ENCODE measurements around the gene XXYLT1. TPM values are rescaled to one million over a fixed set of nuclear protein-coding genes. Genes with fewer than 3 reads are reported as not detected.
"Not testable (repeated sequence)": the region's sequence is repeated elsewhere in the genome, so short reads cannot be mapped to it uniquely, and the experiment has no call there.

The XXYLT1 gene
- polyA plus RNA-seq, 5 donors: 23.6 to 31.7 (median 25.0) TPM

DNA sequence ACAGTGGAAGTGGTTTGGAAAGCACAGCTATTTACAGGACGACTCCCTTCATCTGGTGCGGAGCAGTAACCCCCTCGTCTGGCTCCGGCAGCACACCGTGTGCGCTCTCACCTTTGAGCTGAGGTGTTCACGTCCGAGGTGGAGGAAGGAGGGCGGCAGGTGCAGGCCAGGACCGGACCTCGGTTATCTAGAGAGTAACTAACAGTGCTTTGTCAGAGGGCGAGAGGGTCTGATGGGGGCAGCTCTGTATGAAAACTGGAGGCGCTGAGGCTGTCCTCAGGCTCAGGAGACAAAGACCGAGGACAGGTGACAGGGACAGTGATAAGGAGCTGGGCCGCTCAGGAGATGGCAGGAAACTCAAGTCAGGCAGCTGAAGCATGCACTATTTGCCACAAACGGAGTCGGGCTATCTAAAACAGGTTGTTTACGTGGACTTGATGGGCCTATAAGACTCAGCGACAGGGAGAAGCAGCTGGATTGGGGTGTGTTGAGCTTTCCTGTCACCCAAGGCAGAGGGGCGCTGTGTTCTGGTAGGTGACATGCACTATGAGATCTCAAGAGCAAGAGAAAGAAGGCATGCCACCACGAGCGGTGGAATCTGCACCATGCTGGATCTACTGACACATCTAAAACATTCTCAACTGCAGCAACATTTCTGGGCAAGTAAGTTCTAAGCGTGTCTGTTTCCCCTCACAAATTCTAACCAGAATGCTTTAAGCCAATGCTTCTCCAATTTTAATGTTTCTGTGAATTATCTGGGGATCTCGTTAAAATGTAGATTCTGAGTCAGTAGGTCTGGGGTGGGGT is 155.2 kb downstream of the XXYLT1 start:
- DNase-seq: no peak

DNA sequence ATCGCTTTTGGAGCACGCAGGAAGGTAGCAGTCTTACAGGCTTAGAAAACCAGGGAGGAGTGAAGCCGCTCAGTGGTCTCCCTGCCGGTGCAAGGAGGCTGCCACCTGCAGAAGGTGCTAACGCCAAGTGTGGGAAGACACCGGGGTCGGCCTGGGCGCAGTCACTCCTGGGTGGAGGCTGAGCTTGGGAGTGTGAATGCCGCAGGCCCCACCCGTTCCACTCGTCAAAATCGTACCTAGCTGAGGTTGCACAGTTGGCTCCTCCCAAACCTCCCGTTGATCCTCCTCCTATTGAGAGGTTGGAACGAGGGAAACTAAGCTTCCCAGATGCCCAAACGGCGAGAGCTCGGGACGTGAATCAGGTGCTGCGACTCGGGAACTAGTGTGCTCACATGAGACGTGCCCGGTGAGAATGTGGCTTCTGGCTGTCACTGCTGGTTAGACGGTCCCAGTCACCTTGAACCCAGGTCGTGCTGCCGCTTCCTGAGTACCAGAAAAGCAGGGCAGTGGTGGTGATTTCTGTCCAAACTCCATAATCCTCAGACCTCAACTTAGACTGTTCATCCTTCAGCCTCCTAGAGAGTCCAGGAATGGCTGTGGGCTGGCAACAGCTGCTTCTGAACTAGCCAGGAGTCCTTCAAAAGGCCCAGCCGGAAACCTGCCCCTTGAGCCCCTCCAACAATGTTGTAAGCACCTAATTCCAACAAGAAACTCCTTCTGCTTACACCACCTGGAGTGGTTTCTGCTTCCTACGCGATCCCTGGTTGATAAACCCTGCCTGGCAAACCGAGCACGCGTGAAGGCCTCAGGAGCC is 156.0 kb downstream of the XXYLT1 start:
- peak in 1 of 2 donors; percentile 46 for DNase-seq

DNA sequence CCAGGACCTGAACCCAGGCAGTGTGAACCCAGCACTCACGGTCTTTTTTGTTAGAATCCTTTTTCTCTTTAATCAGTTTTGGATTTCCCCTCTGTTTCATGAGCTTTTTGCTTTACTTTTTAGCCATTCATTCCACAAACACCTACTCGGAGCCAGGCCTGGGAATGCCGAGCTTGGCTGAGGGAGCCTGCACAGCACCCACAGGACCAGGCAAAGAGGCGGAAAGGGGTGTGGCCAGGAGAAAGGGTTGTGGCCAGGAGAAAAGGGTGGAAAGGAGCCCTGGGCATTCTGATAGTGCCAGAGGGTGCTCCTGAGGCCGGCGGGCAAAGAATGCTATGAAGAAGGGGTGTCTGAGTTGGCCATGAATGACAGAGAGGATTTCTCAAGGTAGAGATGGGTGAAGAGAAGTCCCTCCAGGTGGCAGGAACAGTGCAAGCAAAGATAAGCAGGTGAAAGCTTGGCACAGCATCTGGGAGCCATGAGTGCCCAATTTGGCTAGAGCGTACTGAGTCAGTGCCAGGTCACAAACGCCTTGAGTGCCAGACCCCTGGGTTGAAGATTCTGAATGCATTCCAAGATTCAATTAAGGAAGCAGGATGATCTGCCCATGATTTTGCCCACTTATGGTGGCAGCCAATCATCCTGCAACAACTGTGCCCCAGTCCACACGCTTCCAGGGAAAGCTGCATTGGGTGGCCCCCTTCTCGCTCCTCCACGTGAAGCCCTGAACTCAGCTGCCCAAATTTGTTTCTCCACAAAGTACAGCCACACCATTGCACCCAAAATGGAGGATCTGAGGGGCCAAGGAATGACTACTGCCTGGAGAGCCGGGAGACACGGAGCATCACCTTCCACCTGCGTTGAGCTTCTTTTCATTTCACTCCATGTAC is 157.2 kb downstream of the XXYLT1 start:
- DNase-seq: no peak

DNA sequence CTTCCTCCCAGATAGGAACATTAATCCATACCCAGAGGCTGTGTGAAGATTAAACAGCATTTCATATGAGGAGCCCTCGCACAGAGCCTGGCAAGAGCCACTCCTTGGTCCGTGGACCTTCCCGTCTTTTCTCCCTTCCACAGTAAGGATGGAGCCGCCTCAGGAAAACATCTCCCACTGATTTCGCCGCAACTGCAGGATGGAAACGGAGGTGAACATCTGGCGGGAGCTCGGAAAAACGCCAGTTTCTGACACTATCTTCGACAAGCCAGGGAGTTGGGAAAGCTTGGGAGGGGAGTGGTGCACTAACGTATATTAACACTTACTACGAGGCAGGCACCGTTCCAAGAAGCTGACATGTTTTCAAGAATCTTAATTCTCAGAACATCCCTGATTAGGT is 157.9 kb downstream of the XXYLT1 start:
- no peak for DNase-seq

DNA sequence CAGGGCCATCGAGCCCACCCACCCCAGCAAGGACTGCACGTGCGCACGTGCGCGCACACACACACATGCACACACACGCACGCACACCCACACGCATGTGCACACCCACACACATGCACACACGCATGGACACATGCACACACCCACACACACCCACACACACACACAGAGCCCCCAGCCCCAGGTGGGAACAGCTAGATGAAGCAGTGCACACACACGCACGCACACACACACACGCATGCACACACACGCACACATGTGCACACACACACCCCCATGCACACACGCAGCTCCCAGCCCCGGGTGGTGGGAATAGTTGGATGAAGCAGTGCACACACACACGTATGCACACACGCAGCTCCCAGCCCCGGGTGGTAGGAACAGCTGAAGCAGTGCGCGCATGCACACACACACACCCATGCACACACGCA is 158.6 kb downstream of the XXYLT1 start:
- no peak for DNase-seq

DNA sequence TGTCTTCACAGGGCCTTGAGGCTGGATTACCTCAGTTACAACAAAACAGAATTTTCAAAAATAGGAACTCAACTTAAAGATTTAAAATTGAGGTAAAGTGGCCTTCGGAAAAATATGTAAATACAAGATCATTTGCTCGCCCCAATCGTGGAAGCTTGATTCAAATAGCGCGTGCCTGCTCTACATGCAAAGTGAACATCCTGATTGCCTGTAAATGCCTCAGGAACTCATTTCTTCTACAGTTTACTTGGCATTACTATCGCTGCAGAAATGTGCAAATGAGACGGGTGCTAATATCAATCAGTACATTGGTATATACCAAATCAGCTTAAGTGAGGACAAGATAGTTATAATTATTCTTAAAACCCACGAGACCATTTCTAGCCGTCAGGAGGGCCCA is 159.2 kb downstream of the XXYLT1 start:
- no peak for DNase-seq

DNA sequence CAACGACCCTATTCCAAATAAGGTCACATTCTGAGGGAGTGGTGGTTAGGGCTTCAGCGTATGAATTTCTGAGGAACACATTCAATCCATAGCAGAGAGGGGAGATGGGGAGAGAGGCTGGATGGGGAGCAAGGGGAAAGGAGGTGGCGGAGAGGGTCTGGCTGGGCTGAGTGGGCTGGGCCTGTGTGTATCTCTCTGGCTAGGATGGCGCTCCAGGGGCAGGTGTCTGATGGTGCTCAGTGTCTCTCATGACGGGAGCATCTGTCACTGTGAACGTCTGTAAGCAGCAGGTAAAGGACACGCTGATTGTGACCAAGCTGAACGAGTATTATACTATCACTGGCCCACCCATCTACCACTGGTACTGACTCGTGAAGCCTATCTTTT is 159.6 kb downstream of the XXYLT1 start:
- no peak for DNase-seq

DNA sequence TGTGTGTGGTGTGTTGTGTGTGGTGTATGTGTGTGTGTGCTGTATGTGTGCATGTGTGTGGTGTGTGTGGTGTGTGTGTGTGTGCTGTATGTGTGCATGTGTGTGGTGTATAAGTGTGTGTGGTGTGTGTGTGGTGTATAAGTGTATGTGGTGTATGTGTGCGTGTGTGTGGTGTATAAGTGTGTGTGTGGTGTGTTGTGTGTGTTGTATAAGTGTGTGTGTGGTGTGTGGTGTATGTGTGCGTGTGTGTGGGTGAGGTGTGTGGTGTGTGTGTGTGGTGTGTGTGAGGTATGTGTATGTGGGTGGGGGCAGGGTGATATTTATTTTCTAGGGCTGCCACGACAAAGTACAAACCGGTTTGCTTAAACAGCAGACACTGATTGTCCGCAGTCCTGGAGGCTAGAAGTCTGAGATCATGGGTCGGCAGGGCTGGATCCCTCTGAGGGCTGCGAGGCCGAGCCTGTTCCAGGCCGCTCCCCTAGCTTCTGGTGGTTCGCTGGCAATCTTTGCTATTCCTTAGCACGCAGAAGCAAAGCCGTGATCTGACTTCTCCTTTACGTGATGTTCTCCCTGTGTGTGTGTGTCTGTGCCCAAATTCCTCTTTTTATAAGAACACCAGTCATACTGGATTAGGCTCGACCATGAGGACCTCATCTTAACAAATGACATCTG is 160.2 kb downstream of the XXYLT1 start:
- DNase-seq: no peak

DNA sequence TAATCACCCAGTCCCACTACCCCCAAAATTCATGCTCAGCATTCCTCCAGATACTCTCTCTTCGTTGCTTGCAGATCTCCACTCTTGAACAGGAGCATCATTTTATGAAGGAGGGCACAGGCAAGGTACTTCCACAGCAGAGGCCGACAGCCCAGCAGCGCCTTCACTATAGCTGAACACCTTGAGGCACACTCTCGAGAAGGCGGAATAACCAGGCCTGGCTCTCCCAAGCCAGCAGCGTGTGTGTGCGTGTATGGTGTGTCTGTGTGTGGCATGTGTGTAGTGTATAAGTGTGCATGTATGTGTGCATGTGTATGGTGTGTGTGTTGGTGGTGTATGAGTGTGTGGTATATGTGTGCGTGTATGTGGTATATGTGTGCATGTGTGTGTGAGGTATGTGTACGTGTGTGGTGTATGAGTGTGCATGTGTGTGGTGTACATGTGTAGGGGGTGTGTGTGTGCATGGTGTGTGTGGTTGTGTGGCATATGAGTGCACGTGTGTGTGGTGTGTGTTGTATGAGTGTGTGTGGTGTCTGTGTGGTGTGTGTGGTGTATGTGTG is 161.8 kb downstream of the XXYLT1 start:
- DNase-seq: no peak

DNA sequence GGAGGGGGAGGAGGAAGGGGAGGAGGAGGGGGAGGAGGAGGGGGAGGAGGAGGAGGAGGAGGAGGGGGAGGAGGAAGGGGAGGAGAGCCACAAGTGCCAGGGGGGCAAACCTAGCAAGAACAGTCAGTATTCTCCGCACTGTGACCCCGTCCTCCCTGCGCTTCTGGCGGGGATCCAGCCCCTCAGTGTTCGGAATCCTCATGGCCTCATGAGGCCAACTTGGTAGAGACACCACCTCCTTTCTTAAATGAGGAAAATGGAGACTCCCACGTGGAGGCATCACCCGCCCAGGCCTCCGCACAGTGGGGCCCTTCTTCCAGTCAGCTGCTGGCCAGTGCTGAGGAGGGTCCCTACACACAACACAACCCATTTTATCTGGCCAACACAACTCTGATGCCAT is 163.4 kb downstream of the XXYLT1 start:
- no peak for DNase-seq

DNA sequence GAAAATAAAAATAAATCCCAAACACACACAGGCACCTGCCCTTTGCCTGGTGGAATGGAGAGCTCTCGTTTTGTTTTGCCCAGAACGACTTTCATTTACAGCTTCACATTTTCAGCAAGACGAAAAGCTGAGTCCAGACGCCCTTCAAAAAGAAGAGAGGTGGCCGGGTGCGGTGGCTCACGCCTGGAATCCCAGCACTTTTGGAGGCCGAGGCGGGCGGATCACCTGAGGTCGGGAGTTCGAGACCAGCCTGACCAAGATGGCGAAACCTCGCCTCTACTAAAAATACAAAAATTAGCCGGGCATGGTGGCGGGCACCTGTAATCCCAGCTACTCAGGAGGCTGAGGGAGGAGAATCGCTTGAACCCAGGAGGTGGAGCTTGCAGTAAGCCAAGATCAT is 163.9 kb downstream of the XXYLT1 start:
- DNase-seq: not testable (repeated sequence)

DNA sequence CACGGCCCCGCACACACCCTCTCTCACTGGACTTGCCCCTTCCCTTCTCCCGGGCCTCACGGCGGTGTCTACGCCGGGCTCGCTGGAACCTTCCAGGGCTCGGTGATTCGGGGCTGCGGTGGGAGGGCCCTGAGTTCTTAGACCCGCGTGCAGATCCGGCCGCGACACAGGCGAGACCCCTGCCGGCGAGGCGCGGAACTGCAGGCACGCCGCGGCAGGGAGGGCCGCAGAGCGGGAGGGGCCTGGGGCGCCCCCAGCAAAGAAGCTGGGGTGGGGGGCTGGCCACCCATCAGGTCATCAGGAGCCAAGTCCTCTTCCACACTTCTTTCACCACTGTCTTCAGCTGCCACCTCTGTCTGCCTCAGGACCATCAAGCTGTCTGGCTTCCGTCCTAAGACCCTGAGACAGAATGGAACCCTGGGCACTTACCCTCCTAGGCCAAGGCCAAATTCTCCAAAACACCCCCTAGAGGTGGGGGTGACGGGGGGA is 164.5 kb downstream of the XXYLT1 start:
- DNase-seq: peak; percentile 67 to 70

DNA sequence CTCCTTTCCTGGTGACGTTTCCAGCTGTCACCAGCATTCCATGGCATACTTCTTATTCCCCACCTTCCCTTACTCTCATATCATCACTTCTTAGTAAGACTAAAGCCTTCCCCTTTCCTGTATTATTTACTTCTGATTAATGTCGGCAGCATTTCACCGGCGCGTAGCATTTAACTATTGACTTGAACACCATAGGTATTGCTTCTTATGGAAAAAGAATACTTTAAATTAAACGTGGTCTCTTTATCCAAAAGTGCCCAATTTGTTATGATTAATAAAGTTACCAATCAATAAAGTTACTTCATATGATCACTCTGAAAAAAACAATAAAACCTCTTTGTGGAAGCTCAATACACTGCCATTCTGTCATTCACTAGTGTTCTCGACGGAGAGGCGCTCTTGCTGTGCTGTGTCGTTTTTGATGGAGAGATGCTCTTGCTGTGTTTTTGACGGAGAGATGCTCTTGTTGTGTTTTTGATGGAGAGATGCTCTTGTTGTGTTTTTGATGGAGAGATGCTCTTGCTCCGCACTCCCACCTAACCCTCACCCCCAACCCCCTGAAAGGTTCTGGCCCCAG is 165.0 kb downstream of the XXYLT1 start:
- no peak for DNase-seq

DNA sequence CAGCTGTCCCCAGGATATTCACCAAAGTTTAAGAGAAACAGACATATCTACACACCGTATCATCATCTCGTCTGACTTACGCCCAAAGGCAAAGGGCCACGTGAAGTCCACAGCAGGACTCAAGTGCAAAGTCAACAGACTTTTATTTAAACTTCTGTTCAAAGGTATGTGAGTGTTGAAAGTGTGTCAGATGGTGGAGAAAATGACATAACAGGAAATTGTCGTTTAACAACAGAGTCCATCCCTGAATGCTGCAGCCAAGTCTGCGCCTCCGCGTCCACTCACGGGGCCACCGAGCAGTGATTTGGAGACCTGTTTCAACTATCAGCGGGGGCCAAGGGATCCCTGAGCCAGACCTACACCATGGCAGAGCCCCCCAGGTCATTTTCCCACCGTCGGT is 165.6 kb downstream of the XXYLT1 start:
- no peak for DNase-seq

DNA sequence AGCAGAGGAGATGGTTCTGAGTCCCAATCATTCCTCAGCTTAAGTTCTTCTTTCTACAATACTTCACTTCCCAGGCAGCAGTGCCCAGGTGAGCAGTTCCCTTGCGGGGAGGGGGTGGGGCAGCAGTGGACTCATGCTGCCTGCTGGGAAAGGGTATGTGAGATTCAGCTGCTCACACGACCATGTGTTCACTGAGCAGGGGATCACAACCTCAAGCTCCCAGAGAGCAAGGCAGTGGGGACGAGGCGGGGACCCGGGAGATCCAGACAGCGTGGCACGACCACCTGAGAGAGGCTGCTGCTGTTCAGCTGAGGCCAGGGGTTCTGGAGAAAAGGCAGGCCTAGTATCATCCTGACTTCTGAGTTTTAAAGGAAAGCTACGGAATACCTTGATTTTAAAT is 166.6 kb downstream of the XXYLT1 start:
- DNase-seq: no peak

DNA sequence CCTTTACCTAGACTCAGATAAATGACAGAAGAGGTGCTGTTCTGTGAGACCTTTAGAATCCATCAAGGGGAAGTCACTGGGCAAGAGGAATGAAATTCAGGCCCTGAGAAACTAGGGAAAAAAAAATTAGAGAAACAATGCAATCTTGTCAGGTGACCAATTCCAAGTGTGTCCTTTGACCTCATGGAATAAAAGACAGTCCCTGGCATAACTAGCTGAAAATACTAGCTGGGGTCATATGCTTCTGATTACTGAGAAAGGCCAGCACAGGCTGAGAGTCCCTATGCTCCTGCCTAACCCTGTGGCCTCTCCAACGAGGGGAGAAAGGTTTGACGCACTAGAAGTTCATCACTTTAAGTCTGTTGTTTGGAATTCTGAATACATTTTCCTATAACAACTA is 167.3 kb downstream of the XXYLT1 start:
- DNase-seq: no peak

DNA sequence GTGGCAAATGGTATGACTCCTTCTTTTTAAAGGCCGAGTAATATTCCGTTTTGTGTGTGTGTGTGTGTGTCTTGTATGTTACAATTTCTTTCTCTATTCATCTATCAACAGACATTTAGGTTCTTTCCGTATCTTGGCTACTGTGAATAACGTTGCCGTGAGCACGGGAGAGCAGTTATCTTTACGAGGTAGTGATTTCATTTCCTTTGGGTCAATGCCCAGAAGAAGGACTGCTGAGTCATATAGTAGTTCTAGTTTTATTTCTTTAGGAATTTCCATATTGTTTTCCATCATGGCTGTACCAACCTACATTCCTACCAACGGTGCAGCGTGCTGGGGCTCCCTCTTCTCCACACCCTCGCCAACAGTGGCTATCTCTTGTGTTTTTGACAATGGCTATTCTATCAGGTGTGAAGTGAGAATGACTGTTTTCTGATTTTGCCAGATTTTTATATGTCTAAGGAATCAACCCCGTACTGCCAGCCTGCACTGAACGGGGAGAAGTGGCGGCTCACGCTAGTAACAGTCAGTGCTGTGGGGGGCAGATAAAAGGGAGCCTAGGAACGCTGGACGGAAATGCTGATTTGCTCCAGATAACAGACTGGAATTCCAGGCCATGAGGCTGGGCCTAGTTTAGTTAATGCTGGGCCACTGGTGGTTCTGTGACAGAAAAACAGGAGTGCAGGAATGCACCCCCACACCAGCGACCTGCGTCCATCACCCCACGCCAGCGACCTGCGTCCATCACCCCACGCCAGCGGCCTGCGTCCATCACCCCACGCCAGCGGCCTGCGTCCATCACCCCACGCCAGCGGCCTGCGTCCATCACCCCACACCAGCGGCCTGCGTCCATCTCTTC is 168.1 kb downstream of the XXYLT1 start:
- DNase-seq: no peak

DNA sequence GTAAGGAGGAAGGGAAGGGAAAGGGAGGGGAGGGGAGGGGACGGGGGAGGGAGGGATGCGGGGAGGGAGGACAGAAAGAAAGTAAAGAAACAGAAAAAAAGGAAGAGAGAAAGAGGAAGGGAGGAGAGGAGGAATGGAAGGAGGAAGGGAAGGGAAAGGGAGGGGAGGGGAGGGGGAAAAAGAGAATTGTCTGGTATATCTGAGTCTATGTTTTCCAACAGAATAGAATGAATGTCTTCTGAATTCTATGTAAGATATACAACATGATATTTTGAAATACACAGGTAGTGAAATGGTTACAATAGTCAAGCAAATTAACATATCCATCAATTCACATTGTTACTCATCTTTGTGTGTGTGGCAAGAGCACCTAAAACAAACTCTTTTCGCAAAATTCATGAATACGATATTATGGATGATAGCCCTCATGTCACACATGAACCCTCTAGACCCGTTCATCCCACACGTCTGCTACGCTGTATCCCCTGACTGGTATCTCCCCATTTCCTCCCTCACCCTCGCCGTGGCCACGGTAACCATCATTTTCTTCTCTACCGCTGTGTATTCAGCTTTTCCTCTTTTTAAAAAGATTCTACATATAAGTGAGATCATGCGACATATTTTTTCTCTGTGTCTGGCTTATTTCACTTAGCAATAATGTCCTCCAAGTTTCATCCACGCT is 168.9 kb downstream of the XXYLT1 start:
- DNase-seq: no peak

DNA sequence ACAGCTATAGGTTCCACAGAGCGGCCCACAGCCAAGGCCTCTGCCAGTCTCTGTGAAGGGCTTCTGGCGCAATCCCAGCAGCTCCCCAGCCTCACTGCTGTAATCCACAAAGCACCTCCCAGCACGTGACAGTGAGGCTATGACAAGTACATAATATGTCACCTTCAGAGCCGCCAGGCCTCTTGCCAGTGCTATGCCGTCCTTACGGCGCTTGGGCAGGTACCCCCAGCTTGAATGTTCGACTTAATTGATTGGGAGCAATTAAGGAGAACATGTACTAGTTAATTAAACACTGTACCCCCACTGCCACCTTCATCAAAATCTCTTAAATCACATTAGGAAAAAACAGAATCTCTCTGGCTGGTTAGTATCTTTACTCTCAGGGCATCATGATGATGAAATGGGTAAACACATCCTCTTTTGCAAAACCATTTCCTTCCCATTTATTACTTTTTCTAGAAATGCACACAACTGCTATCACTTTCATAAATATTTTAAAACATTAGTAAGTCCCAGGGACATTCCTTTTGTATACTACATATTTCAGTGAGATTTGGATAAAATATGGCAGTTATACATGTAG is 169.9 kb downstream of the XXYLT1 start:
- DNase-seq: no peak
